GM19043 (cell line): ENCODE results near the gene ARFGAP3.

Experiments
- ATAC-seq: cut with Tn5 transposase; IDR thresholded peaks from one replicate; pipeline ENCODE4 v1.9.1; 2021; ENCODE audit warnings: low read depth; ENCODE audit not compliant: unreplicated experiment

ARFGAP3 gene

GRCh38 chr22:42865536-42865935, 8.5 kb upstream of the ARFGAP3 start:
- ATAC-seq, result no peak

DNA sequence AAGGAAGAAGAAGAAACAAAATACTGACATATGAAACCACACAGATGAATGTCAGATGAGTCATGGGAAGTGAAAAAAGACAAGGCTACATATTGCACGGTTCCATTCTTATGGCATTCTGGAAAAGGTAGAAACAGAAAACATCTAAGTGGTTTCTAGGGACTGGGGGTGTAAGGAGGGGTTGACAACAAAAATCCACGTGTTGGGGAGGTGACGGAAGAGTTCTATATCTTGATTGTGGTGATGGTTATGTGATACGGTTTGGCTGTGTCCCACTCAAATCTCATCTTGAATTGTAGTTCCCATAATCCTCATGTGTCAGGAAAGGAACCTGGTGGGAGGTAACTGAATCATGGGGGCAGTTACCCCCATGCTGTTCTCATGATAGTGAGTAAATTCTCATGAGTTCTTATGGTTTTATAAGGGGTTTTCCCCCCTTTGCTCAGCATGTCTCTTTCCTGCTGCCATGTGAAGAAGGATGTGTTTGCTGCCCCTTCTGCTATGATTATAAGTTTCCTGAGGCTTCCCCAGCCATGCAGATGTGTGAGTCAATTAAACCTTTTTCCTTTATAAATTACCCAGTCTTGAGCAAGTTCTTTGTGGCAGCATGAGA, 6.4 kb upstream of the ARFGAP3 start:
- ATAC-seq, result no peak

DNA sequence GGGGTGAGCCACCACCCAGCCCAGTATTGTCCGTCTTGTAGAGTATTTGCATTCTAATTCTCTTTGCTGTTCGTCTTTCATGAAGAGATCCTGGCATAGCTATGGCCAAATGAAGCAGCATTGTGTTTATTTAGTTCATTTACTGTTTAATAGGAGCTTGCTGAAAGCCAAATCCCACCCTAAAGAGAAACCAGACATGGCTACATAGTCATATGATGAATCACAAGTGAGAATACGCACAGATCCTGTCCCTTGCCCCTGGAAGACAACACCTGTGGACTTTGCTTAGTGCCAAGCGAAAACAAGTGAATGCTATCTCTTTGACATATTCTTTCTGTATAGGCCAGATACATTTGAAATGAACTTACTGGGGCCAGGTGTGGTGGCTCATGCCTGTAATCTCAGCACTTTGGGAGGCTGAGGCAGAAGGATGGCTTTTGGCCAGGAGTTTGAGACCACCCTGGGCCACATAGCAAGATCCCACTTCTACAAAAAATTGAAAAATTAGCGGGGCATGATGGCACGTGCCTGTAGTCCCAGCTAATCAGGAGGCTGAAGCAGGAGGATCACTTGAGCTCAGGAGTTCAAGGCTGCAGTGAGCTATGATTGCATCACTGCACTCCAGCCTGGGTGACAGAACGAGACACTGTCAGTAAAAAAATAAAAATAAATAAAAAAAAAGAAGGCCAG, 5.1 kb upstream of the ARFGAP3 start:
- ATAC-seq, result no peak

DNA sequence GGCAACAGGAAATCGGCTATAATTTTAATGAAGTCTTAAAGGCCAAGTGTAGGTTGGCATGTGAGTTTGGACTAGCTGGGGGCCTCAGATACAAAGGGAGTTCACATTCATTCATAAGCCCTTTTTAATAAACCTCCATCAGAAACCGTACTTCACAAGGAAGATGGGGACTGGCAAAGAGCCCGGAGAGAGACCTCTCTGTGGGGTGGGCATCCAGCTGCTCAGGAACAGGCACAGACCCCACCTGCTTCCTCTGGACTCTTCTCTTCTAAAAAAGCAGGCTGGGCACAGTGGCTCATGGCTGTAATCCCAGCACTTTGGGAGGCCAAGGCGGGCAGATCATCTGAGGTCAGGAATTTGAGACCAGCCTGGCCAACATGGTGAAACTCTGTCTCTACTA, 3.9 kb upstream of the ARFGAP3 start:
- no peak for ATAC-seq

DNA sequence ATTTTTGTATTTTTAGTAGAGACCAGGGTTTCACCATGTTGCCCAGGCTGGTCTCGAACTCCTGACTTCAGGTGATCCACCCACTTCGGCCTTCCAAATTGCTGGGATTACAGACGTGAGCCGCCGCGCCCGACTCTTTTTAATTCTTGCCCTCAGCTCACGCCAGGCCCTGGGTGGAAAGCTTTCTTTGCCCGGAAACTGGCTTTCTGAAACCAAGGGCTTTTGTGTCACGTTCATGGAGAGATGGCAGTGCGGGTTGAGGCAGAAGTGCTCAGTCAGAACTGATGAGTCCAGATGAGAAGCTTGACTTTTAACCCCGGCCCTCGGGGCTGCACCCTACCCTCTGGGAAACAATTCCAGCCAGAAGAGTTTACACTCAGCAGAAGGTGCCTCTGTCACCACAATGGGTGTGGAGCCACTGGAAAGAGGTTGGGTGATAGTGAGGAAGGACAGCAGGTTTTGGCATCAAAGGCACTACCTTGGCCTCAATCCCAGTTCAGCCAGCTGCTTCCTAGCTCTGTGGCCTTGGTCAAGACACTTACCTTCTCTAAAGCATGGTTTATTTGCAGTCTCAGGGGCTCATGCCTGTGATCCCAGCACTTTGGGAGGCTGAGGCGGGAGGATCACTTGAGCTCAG, 890 bp upstream of the ARFGAP3 start:
- no peak for ATAC-seq

GRCh38 chr22:42856179-42856864, 751 bp downstream of the ARFGAP3 start:
- ATAC-seq, result peak; percentile 28

DNA sequence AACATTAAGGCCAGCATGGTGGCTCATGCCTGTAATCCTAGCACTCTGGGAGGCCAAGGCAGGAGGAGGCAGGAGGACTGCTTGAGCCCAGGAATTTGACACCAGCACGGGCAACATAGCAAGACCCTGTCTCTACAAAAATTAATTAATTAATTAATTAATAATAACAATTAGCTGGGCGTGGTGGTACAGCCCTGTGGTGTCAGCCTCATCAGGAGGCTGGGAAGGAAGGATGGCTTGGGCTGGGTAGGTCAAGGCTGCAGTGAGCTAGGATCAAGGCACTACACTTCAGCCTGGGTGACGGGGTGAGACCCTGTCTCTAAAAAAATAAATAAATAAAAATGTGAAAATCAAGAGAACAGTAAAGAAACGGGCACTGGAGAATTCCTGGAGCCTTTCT, 1.4 kb downstream of the ARFGAP3 start:
- ATAC-seq, result no peak

DNA sequence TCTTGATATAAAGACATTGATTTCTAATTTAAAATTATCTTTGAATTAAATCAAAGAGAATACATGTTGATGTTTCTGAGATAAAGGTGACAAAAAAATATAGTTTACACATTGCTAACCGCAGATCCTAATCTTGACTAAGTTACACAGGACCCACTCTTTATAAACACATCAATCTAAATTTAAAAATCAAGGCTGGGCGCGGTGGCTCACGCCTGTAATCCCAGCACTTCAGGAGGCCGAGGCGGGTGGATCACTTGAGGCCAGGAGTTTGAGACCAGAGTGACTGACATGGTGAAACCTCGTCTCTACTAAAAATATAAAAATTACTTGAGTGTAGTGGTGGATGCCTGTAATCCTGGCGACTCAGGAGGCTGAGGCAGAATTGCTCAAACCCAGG, 1.9 kb downstream of the ARFGAP3 start:
- no peak for ATAC-seq

DNA sequence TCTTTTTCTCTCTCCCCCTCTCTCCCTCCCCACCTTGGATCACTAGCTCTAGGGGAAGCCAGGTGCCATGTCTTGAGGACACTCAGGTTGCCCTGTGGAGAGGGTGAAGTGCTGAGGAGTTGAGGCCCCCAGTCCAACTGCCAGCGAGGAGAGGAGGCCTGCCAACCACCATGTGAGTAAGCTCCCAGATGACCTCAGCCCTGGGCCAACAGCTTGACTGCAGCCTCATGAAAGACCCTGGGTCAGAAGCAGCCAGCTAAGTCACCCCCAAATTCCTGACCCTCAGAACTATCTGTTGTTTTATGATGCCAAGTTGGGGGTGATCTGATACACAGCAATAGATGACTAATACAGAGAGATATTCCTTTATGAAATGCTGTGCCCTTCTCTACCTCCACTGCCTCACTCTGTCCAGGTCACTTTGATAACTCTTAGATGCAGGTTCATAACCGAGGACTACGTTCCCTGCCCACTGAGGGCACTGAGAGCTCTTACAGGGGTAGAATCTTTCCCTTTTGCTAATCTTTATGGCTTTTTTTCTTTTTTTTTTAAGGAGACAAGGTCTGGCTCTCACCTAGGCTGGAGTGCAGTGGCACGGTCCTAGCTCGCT, 8.0 kb downstream of the ARFGAP3 start:
- ATAC-seq, result no peak

DNA sequence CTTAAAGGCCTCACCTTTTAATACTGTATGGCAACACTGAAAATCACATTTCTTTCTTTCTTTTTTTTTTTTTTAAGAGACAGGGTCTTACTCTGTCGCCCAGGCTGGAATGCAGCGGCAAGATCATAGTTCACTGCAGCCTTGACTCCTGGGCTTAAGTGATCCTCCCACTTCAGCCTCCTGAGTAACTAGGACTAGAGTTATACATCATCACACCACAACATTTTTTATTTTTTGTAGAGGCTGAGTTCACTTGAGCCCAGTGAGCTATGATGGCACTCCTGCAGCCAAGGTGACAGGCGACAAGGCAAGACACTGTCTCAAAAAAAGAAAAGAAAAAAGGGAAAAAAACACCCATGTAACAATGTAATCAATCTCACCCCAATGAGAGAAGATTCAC, 10.0 kb downstream of the ARFGAP3 start:
- no peak for ATAC-seq

GRCh38 chr22:42844756-42845155, 12.3 kb downstream of the ARFGAP3 start:
- no peak for ATAC-seq

DNA sequence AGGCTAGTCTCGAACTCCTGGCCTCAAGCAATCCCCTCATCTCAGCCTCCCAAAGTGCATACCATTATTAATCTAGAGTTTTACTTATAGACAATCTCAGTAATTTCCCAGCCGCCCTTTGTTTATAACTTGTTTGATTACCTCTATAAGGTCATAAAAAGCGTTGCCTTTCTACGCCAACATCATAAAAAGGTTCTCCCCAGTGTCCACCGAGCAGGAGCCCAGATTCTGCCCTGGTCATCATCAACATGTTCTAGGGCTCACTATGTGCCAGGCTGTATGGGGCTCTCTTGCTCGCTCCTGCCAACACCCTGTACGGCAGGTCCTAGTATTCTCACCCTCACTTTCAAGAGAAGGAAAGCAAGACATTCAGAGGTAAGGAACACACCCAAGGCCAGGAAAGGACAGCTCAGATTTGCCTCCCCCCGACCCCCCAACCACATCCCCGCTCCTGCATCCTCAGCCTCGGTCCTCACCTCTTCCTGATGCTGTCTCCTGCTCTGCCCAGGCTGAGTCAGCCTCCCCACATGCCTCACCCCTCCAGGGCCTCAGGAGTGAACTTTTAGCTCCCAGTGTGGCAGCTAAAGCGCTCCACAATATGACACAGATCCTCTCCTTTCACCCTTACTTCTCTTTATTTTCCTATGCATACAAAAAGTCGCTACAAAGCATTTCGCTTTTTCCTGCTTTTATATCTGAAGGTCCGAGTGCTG, 14.3 kb downstream of the ARFGAP3 start:
- ATAC-seq, result no peak

GRCh38 chr22:42841444-42841843, 15.6 kb downstream of the ARFGAP3 start:
- ATAC-seq, result no peak

GRCh38 chr22:42837556-42837955, 19.5 kb downstream of the ARFGAP3 start:
- no peak for ATAC-seq

GRCh38 chr22:42836026-42836425, 21.0 kb downstream of the ARFGAP3 start:
- ATAC-seq, result no peak

- no peak for ATAC-seq
These were observed 22.7 kb downstream of the ARFGAP3 start for GRCh38 chr22:42834177-42834949.

- ATAC-seq, result no peak
These were observed 24.0 kb downstream of the ARFGAP3 start for GRCh38 chr22:42833104-42833503.

DNA sequence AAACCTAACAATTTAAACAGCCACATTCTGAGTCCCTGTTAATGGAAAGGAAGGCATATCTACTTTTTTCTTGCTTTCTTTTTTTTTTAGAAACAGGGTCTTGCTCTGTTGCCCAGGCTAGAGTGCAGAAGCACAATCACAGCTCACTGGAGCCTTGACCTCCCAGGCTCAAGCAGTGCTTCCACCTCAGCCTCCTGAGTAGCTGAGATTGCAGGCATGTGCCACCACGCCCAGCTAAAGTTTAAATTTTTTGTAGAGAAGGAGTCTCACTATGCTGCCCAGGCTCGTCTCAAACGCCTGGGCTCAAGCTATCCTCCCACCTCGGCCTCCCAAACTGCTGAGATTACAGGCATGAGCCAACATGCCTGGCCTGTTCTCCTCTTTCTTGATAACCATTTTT, 25.4 kb downstream of the ARFGAP3 start:
- ATAC-seq, result no peak

DNA sequence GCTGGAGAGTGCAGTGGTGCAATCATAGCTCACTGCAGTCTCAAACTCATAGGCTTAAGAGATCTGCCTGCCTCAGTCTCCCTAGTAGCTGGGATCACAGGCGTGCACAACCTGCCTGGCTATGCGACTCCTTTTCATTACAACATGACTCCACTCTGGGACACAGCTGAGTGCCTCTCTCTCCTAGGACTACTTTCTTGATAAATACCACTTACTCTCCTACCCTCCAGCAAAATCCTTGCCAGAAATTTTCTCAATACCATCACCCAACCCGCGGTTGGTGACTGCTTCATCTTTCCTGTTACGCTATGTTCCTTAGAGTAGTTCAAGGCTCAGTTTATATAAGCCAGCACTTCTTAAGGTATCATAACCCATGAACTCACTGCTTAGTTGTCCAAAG, 26.9 kb downstream of the ARFGAP3 start:
- ATAC-seq, result no peak

- no peak for ATAC-seq
These were observed 27.8 kb downstream of the ARFGAP3 start for GRCh38 chr22:42829302-42829701.
